ENCODE measurements around the gene FLOT1. TPM values are rescaled to one million over a fixed set of nuclear protein-coding genes. Genes with fewer than 3 reads are reported as not detected.

Gene FLOT1
- total and polyA plus RNA-seq, 2 of the 13 experiments (the other 11 are each of a cell fraction or from before 2014, with no cell fraction given) = 82.3 to 130 TPM

GRCh38 chr6:30742316-30743098 lies at the start of gene FLOT1 (continued):
- no peak for TF ChIP-seq ZHX2 (IDR thresholded peaks at IDR 0.05; ENCODE audit: low read depth)
- no peak for TF ChIP-seq ZHX2 (CRISPR knock-in tag; IDR thresholded peaks at IDR 0.05; ENCODE audit: borderline replicate concordance)
- TF ChIP-seq ZSCAN20 (CRISPR knock-in tag; IDR thresholded peaks at IDR 0.05; ENCODE audit: borderline replicate concordance) = no peak
- TF ChIP-seq SUZ12 (IDR thresholded peaks at IDR 0.05; ENCODE audit: low read depth, low read length) = no peak
- no peak for TF ChIP-seq ZNF570 (CRISPR knock-in tag; IDR thresholded peaks at IDR 0.05; ENCODE audit: borderline replicate concordance)
- peak; percentile 77; the same call in 1 of the 2 replicates for TF ChIP-seq ZNF564 (CRISPR knock-in tag; IDR thresholded peaks at IDR 0.05)
- TF ChIP-seq BCL3 (CRISPR knock-in tag; IDR thresholded peaks at IDR 0.05) = peak; percentile 95; the same call in 1 of the 2 replicates
- 0 out of 2 replicates have a peak, but pooled peaks have one; percentile 7 for TF ChIP-seq ZNF777 (CRISPR knock-in tag; IDR thresholded peaks at IDR 0.05)
- no peak for TF ChIP-seq SCMH1 (CRISPR knock-in tag; IDR thresholded peaks at IDR 0.05; ENCODE audit: borderline replicate concordance)
- TF ChIP-seq HINFP (CRISPR knock-in tag; IDR thresholded peaks at IDR 0.05; ENCODE audit: low read depth) = peak; percentile 99
- no peak for TF ChIP-seq ZBTB44 (CRISPR knock-in tag; IDR thresholded peaks at IDR 0.05)
- TF ChIP-seq ZNF549 (CRISPR knock-in tag; IDR thresholded peaks at IDR 0.05) = no peak
- 0 out of 2 replicates have a peak, but pooled peaks have one; percentile 61 for TF ChIP-seq ZNF562 (CRISPR knock-in tag; IDR thresholded peaks at IDR 0.05; ENCODE audit: borderline replicate concordance)
- TF ChIP-seq MXD3 (CRISPR knock-in tag; IDR thresholded peaks at IDR 0.05) = no peak; the same call in 1 of the 2 replicates
- TF ChIP-seq NPAS2 (CRISPR knock-in tag; IDR thresholded peaks at IDR 0.05; ENCODE audit: borderline replicate concordance) = peak; percentile 90; the same call in 1 of the 2 replicates
- peak; percentile 83 for TF ChIP-seq SAP130 (CRISPR knock-in tag; IDR thresholded peaks at IDR 0.05; ENCODE audit: low read depth)
